H1 (cell line): Measurements from ENCODE around the gene DOCK10. TPM values are rescaled to one million over a fixed set of nuclear protein-coding genes. Genes with fewer than 3 reads are reported as not detected.

Experiments
- CTCF ChIA-PET: fragments of 300-600 bp; sonication (Branson Sonifier 250); formaldehyde crosslinking; loops from one replicate; lab custom pipeline; 2021; ENCODE audit not compliant: partially characterized antibody; lab: Charles Lee
- POLR2A ChIA-PET: fragments of 300-600 bp; sonication (Branson Sonifier 250); formaldehyde crosslinking; loops from one replicate; lab custom pipeline; 2021; ENCODE audit warnings: inconsistent platforms; ENCODE audit not compliant: partially characterized antibody; lab: Charles Lee
- DNase-seq, 2 experiments: peaks; one replicate each; pipeline versions ENCODE4 v3.0.0 to v3.0.0-alpha.2; 2010 to 2022; ENCODE audit warnings: low spot score in 2 of 2, low read depth in 1 of 2, mixed read lengths in 1 of 2
- FAIRE-seq: peaks from 2 replicates; lab custom pipeline; 2011; peaks lifted over from hg19 to GRCh38; lab: Jason Lieb, UNC
- H2AFZ ChIP-seq: 2 replicates; pipeline ENCODE4 v1.8.1; 2012; ENCODE audit warnings: low read length, inconsistent platforms
- H2AK5ac ChIP-seq: 2 replicates; pipeline ENCODE4 v1.6.1; 2013; ENCODE audit warnings: low read depth, low read length
- H2BK120ac ChIP-seq: replicated peaks from 2 replicates; pipeline ENCODE3; 2013; ENCODE audit warnings: low read depth, low read length, inconsistent platforms
- H2BK12ac ChIP-seq: 2 replicates; pipeline ENCODE4 v1.6.1; 2013; ENCODE audit warnings: low read depth, low read length
- H2BK15ac ChIP-seq: 2 replicates; pipeline ENCODE4 v1.6.1; 2013; ENCODE audit warnings: low read length
- H2BK20ac ChIP-seq: 2 replicates; pipeline ENCODE4 v1.6.1; 2013; ENCODE audit warnings: low read length
- H2BK5ac ChIP-seq: 2 replicates; pipeline ENCODE4 v1.6.1; 2013; ENCODE audit warnings: low read depth, low read length
- H3K14ac ChIP-seq: 2 replicates; pipeline ENCODE4 v1.6.1; 2013; ENCODE audit warnings: inconsistent platforms; ENCODE audit not compliant: insufficient read length
- H3K18ac ChIP-seq: 2 replicates; pipeline ENCODE4 v1.6.1; 2013; ENCODE audit warnings: low read length; ENCODE audit errors: extremely low read depth
- H3K23ac ChIP-seq: 2 replicates; pipeline ENCODE4 v1.6.1; 2013; ENCODE audit warnings: inconsistent platforms; ENCODE audit not compliant: insufficient read length
- H3K23me2 ChIP-seq: 2 replicates; pipeline ENCODE4 v1.6.1; 2013; ENCODE audit warnings: low read depth, low read length
- H3K27ac ChIP-seq: 2 replicates; pipeline ENCODE4 v1.6.1; 2011; ENCODE audit warnings: low read depth, low read length, inconsistent platforms
- H3K27me3 ChIP-seq, 4 experiments: replicated peaks in 1 of 4; 1 replicate in 1 of 4; 2 replicates in 3 of 4; pipeline versions ENCODE4 v1.6.1 to v1.8.1; 2011 to 2013; ENCODE audit warnings: low read length in 3 of 4, mild to moderate bottlenecking in 3 of 4, inconsistent platforms in 2 of 4, mixed read lengths in 2 of 4, moderate library complexity in 1 of 4; ENCODE audit not compliant: control insufficient read depth in 3 of 4, insufficient read depth in 3 of 4; ENCODE audit errors: extremely low read depth in 1 of 4
- H3K36me3 ChIP-seq, 4 experiments: 2 replicates each; pipeline versions ENCODE4 v1.6.1 to v1.8.1; 2011 to 2013; ENCODE audit warnings: mild to moderate bottlenecking in 4 of 4, low read length in 3 of 4, moderate library complexity in 2 of 4, control low read depth in 1 of 4, inconsistent platforms in 1 of 4; ENCODE audit not compliant: insufficient read depth in 4 of 4, control insufficient read depth in 2 of 4
- H3K4ac ChIP-seq: replicated peaks from 2 replicates; pipeline ENCODE3; 2013; ENCODE audit warnings: low read length, low read depth, mixed read lengths, inconsistent platforms; ENCODE audit not compliant: insufficient read length
- H3K4me1 ChIP-seq, 4 experiments: replicated peaks in 1 of 4; 1 replicate in 1 of 4; 2 replicates in 3 of 4; pipeline versions ENCODE4 v1.6.1 to v1.8.1; 2011 to 2013; ENCODE audit warnings: low read length in 3 of 4, inconsistent platforms in 2 of 4, mixed read lengths in 1 of 4; ENCODE audit not compliant: insufficient read depth in 4 of 4, control insufficient read depth in 3 of 4
- H3K4me2 ChIP-seq, 2 experiments: 2 replicates each; pipeline versions ENCODE4 v1.6.1 to v1.8.1; 2011 to 2013; ENCODE audit warnings: low read depth in 2 of 2, low read length in 2 of 2, control low read depth in 1 of 2, inconsistent platforms in 1 of 2, mild to moderate bottlenecking in 1 of 2; ENCODE audit not compliant: insufficient read depth in 1 of 2
- H3K4me3 ChIP-seq, 4 experiments: fragments of 200-600, 300-600 bp in 1 of 4; sonication (generic), shearing (Covaris generic), sonication (Bioruptor Twin) in 1 of 4; 2 replicates each; pipeline versions ENCODE4 v1.5.1 to v1.8.1; 2011 to 2016; ENCODE audit warnings: low read length in 4 of 4, low read depth in 3 of 4, control low read depth in 2 of 4, inconsistent platforms in 2 of 4, mild to moderate bottlenecking in 2 of 4, mixed read lengths in 1 of 4, moderate library complexity in 1 of 4; ENCODE audit not compliant: insufficient read depth in 2 of 4; ENCODE audit errors: extremely low read depth in 1 of 4
- H3K56ac ChIP-seq: replicated peaks from 2 replicates; pipeline ENCODE3; 2013; ENCODE audit warnings: low read depth, mild to moderate bottlenecking, mixed read lengths, low read length, inconsistent platforms; ENCODE audit not compliant: insufficient read length
- H3K79me1 ChIP-seq: 2 replicates; pipeline ENCODE4 v1.6.1; 2013; ENCODE audit warnings: low read depth, low read length, control low read depth
- H3K79me2 ChIP-seq, 2 experiments: 2 replicates each; pipeline versions ENCODE4 v1.6.1 to v1.8.1; 2012 to 2013; ENCODE audit warnings: low read length in 2 of 2, mild to moderate bottlenecking in 2 of 2, inconsistent platforms in 1 of 2; ENCODE audit not compliant: insufficient read depth in 2 of 2, control insufficient read depth in 1 of 2
- H3K9ac ChIP-seq, 4 experiments: replicated peaks in 1 of 4; 1 replicate in 1 of 4; 2 replicates in 3 of 4; pipeline versions ENCODE4 v1.6.1 to v1.8.1; 2011 to 2013; ENCODE audit warnings: low read depth in 3 of 4, low read length in 3 of 4, control low read depth in 2 of 4, mild to moderate bottlenecking in 2 of 4, moderate library complexity in 2 of 4, inconsistent platforms in 1 of 4; ENCODE audit errors: extremely low read depth in 1 of 4
- H3K9me3 ChIP-seq, 2 experiments: 2 replicates each; pipeline versions ENCODE4 v1.6.1 to v1.8.1; 2012 to 2013; ENCODE audit warnings: mild to moderate bottlenecking in 2 of 2, moderate library complexity in 2 of 2, control low read depth in 1 of 2, inconsistent platforms in 1 of 2, low read depth in 1 of 2, low read length in 1 of 2, mixed read lengths in 1 of 2; ENCODE audit not compliant: insufficient read depth in 2 of 2
- H4K20me1 ChIP-seq, 2 experiments: replicated peaks in 1 of 2; 2 replicates each; pipeline versions ENCODE3 to v1.8.1; 2011 to 2013; ENCODE audit warnings: inconsistent platforms in 2 of 2, low read length in 2 of 2, mild to moderate bottlenecking in 1 of 2; ENCODE audit not compliant: insufficient read depth in 2 of 2, control insufficient read depth in 1 of 2
- H4K5ac ChIP-seq: 2 replicates; pipeline ENCODE4 v1.6.1; 2013; ENCODE audit warnings: low read length, low read depth, mixed read lengths, inconsistent platforms; ENCODE audit not compliant: insufficient read length
- H4K8ac ChIP-seq: 2 replicates; pipeline ENCODE4 v1.8.0; 2013; ENCODE audit warnings: mild to moderate bottlenecking, moderate library complexity, low read length, inconsistent platforms; ENCODE audit not compliant: insufficient read depth; ENCODE audit errors: extremely low read depth
- H4K91ac ChIP-seq: replicated peaks from 2 replicates; pipeline ENCODE3; 2013; ENCODE audit warnings: low read length, mixed read lengths, inconsistent platforms; ENCODE audit not compliant: insufficient read length
- ZNF274 ChIP-seq: IDR thresholded peaks from 2 replicates; pipeline ENCODE4 v1.7.0; 2012; ENCODE audit warnings: low read length, borderline replicate concordance; ENCODE audit errors: extremely low read depth
- WGBS, 2 experiments: shearing (Covaris generic) in 1 of 2; methylation state at CpG; one replicate each; pipeline versions ENCODE4 v1.1.6 to v1.1.7; 2013 to 2015; ENCODE audit warnings: low lambda C conversion rate in 2 of 2, mixed read lengths in 2 of 2, inconsistent platforms in 1 of 2, low coverage in 1 of 2, missing lambda C conversion rate in 1 of 2; ENCODE audit not compliant: insufficient replicate concordance in 2 of 2, insufficient coverage in 1 of 2, insufficient read length in 1 of 2; ENCODE audit errors: extremely low coverage in 1 of 2, missing lambda C conversion rate in 1 of 2; 5-methylcytosine and 5-hydroxymethylcytosine counted together
- polyA plus RNA-seq, 7 experiments: library from polyadenylated mRNA; depleted of rRNA in 3 of 7; stranded (reverse) in 5 of 7; unstranded in 2 of 7; fragments of >200 nt in 5 of 7; fragments of 200-250 nt in 2 of 7; gene quantifications; 1 replicate in 5 of 7; 2 replicates in 1 of 7; 4 replicates in 1 of 7; pipeline versions ENCODE4 v1.2.1 to v1.2.3, GENCODE V29; 2011 to 2013; ENCODE audit warnings: missing spikeins in 2 of 7, mixed read lengths in 2 of 7
- total RNA-seq: library from RNA; stranded (reverse); fragmentation: NEBNext Ultra II Directional; extraction: Animal tissue kit (Norgen Biotek cat#: 25700); gene quantifications from 2 replicates; pipeline ENCODE4 v1.2.1, GENCODE V29; 2021

Gene DOCK10
- total and polyA plus RNA-seq, 2 of the 8 experiments (the other 6 are each of a cell fraction or from before 2014, with no cell fraction given), result 0.33 to 1.6 TPM

GRCh38 chr2:224944707-224945547 is 97.3 kb downstream of the DOCK10 start:
- Histone ChIP-seq H3K4ac (no peak overlapping the region), H3K14ac (no peak overlapping the region), H3K4me1 (peaks cover 0 to 9% (median 6%) of the 10 kb centered on the region in 4 experiments; a peak in 3 of 7 replicates), H2BK5ac (no peak overlapping the region), H3K56ac (no peak overlapping the region), H3K4me2 (no peak overlapping the region), H3K27me3 (no peaks in the 10 kb centered on the region), H4K20me1 (no peaks in the 10 kb centered on the region), H3K36me3 (no peaks in the 10 kb centered on the region), H2BK15ac (no peak overlapping the region), H2BK20ac (no peak overlapping the region), H3K23ac (no peak overlapping the region), H2BK120ac (no peak overlapping the region), H4K5ac (no peak overlapping the region), H4K91ac (no peak overlapping the region), H3K4me3 (no peak overlapping the region), H2AFZ (peak overlapping the region; percentile 63; the same call in 1 of the 2 replicates), H3K27ac (no peak overlapping the region), H4K8ac (no peak overlapping the region), H3K79me2 (no peaks in the 10 kb centered on the region), H3K9me3 (no peaks in the 10 kb centered on the region), H3K9ac (no peak overlapping the region), H3K79me1 (no peaks in the 10 kb centered on the region), H2BK12ac (no peak overlapping the region), H3K23me2 (no peaks in the 10 kb centered on the region), H3K18ac (no peak overlapping the region), H2AK5ac (no peak overlapping the region)
- POLR2A ChIA-PET, result no interaction called here
- DNase-seq (no peak), FAIRE-seq (no peak)
- 63% methylated on average over 8 of the region's 8 CpGs; no CpG with 5 or more reads in 1 of the 2 experiments for WGBS, 2 experiments
- no peak for TF ChIP-seq ZNF274
- CTCF ChIA-PET, result interaction anchor here (1.0 kb wide), 1 partner anchor 176 kb away, joined by 3 read pairs; no protein-coding TSS in a partner anchor
